Stimulated activated memory B cell treated with anti-CD40 and anti-IgM and Interleukin-4, amounts not matched to agents 10 μg/mL and 1 μg/mL and 100 μg/mL, for 72 hours (primary cell): ENCODE measurements around the gene ADARB2.

Source experiments
- ATAC-seq: fragments of 150-1000 bp; cut with Tn5 transposase; 2 replicates; pipeline ENCODE4 v1.10.0; 2021
- H3K27ac Mint-ChIP-seq: one replicate; pipeline ENCODE4 v1.8.0; 2022; ENCODE audit warnings: mild to moderate bottlenecking, mixed read lengths
- H3K27me3 Mint-ChIP-seq: one replicate; pipeline ENCODE4 v1.8.0; 2022; ENCODE audit warnings: mixed read lengths
- H3K36me3 Mint-ChIP-seq: one replicate; pipeline ENCODE4 v1.8.0; 2022; ENCODE audit warnings: mixed read lengths
- H3K4me1 Mint-ChIP-seq: one replicate; pipeline ENCODE4 v1.8.0; 2022; ENCODE audit warnings: mixed read lengths
- H3K4me3 Mint-ChIP-seq: one replicate; pipeline ENCODE4 v1.8.0; 2022; ENCODE audit warnings: mild to moderate bottlenecking, moderate library complexity, mixed read lengths
- H3K9me3 Mint-ChIP-seq: one replicate; pipeline ENCODE4 v1.8.0; 2022; ENCODE audit warnings: mixed read lengths

Gene ADARB2

DNA sequence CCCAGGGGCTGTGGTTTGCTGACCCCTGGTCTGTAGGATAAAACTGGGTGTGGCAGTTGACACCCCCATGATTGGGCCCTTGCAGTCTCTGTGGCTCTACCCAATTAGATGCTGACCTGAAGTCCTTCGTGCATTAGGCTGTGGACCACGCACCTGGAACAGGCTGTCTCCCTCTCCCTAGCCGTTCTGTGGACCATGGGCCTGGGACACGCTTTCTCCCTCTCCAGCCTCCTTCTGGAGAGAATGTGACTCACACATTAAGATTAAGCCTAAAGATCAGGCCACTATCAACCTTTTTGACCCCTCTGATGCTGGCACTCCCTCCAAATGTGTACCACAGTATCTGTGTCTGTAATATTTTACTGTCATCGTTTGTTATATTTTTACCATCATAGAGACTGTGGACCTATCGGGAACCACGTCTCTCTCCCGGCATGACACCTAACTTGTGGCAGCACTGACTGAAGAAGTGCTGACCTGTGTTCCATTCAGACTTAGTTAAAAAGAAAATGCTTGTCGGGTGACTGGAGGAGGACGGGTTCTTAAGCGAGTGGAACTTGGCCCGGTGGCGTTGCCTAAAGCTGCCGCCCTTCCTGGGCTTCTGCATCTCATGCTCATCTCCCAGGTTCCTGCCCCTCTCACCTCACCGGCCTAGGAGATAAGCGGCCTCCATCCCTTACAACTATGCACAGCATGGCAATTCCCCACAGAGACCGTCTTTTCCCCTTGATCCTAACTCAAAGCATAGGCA is 588.3 kb downstream of the ADARB2 start:
- H3K27ac Mint-ChIP-seq: no peak overlapping the region
- H3K27me3 Mint-ChIP-seq: peaks cover 44% of the 10 kb centered on the region
- H3K4me1 Mint-ChIP-seq: no peaks in the 10 kb centered on the region
- H3K4me3 Mint-ChIP-seq: no peak overlapping the region
- H3K36me3 Mint-ChIP-seq: peaks cover 12% of the 10 kb centered on the region
- no peak for ATAC-seq
- H3K9me3 Mint-ChIP-seq: peaks cover 15% of the 10 kb centered on the region

DNA sequence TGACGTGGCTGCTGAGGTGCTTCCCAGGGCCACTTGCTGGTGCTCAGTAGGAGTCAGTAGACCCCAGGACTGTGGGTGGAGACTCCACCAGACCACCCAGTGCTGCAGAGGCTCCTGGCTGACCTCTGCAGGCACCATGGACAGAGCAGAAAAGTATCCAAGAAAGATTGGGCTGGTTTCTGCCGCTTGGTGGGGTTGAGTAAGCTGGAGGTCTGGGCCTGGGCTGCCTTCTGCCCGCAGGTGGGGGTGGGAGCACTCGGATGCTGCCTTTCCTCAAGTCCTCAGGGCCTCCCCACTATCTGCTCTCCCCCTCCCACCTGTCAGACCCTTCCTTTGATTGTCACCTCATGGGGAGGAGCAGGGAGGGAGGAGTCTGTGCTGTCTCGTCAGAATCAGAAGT is 589.5 kb downstream of the ADARB2 start:
- Mint-ChIP-seq H3K36me3 (peaks cover 12% of the 10 kb centered on the region), H3K27me3 (peaks cover 43% of the 10 kb centered on the region), H3K4me1 (no peaks in the 10 kb centered on the region), H3K27ac (no peak overlapping the region), H3K9me3 (peaks cover 18% of the 10 kb centered on the region), H3K4me3 (no peak overlapping the region)
- ATAC-seq: no peak

DNA sequence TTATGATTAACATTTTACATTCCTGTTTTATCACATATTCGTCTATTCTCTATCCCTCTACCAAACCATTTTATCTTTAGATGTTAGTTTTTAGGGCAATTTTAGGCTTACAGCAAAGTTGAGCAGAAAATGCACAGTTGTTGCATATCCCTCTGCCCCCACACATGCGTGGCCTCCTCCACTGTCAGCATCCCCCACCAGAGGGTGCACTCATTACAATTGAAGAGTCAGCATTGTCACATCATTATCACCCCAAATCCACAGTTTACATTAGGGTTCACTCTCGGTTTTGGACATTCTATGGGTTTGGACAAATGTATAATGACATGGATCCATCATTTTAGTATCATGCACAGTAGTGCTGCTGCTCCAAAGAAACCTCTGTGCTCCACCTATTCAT is 594.7 kb downstream of the ADARB2 start:
- peaks cover 32% of the 10 kb centered on the region for H3K9me3 Mint-ChIP-seq
- ATAC-seq: no peak
- peaks cover 22% of the 10 kb centered on the region for H3K36me3 Mint-ChIP-seq
- H3K4me1 Mint-ChIP-seq: no peaks in the 10 kb centered on the region
- H3K27me3 Mint-ChIP-seq: peaks cover 19% of the 10 kb centered on the region
- H3K27ac Mint-ChIP-seq: no peak overlapping the region
- H3K4me3 Mint-ChIP-seq: no peak overlapping the region

DNA sequence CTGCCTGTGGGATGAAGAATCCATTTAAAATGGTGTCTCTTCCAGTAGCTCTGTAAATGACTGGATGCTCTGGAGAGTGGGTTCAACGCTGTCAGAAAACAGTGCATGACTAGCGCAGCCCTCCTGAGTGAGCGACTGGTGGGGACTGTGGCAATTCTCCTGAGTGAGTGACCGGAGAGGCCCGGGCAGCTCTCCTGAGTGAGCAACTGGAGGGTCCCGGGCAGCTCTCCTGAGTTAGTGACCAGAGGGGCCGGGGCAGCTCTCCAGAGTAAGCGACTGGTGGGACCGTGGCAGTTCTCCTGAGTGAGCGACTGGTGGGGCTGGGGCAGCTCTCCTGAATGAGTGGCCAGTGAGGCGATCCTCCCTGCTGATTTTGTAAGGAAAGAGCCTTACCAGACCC is 595.6 kb downstream of the ADARB2 start:
- H3K27me3 Mint-ChIP-seq: peaks cover 11% of the 10 kb centered on the region

DNA sequence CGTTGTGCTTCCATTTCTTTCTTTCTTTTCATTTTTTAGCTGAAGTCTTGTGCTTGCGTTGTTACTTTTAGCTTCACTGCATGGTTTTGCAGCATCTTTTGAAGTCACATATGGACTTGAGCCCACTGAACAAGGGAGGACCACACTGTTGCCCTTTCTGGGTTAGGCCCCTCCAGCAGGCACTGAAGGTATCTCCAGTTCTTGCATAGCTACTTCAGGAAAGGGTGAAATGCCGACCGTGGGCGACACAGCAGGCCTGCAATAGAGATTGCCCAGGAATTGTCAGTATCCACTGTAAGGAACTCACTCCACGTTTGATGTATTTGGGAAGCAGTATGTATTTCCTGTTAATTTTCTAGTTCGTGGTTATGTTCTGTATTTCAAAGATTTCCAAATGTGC is 596.1 kb downstream of the ADARB2 start:
- H3K27me3 Mint-ChIP-seq: peaks cover 10% of the 10 kb centered on the region
- H3K27ac Mint-ChIP-seq: no peak overlapping the region
- H3K9me3 Mint-ChIP-seq: peaks cover 27% of the 10 kb centered on the region
- H3K36me3 Mint-ChIP-seq: peaks cover 15% of the 10 kb centered on the region
- no peaks in the 10 kb centered on the region for H3K4me1 Mint-ChIP-seq
- no peak overlapping the region for H3K4me3 Mint-ChIP-seq
- no peak for ATAC-seq

More for the DNA sequence above, 595.6 kb downstream of the ADARB2 start:
- Mint-ChIP-seq H3K36me3 (peaks cover 16% of the 10 kb centered on the region), H3K4me1 (no peaks in the 10 kb centered on the region), H3K4me3 (no peak overlapping the region), H3K27ac (no peak overlapping the region), H3K9me3 (peaks cover 27% of the 10 kb centered on the region)
- no peak for ATAC-seq

DNA sequence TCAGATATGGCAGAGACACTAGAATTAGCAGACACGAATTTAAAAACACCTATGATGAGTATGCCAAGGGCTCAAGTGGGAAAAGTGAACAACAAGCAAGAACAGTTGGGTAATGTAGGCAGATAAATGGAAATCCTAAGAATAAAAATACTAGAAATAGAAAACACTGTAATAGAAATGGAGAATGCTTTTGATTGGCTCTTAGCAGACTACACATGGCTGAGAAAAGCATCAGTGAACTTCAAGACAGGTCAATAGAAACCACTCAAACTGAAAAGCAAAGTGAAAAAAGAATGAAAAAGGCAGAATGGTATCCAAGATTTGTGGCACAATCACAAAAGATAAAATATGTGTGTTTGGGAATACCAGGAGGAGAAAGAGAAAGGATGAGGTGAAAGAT is 598.8 kb downstream of the ADARB2 start:
- no peak overlapping the region for H3K27ac Mint-ChIP-seq

DNA sequence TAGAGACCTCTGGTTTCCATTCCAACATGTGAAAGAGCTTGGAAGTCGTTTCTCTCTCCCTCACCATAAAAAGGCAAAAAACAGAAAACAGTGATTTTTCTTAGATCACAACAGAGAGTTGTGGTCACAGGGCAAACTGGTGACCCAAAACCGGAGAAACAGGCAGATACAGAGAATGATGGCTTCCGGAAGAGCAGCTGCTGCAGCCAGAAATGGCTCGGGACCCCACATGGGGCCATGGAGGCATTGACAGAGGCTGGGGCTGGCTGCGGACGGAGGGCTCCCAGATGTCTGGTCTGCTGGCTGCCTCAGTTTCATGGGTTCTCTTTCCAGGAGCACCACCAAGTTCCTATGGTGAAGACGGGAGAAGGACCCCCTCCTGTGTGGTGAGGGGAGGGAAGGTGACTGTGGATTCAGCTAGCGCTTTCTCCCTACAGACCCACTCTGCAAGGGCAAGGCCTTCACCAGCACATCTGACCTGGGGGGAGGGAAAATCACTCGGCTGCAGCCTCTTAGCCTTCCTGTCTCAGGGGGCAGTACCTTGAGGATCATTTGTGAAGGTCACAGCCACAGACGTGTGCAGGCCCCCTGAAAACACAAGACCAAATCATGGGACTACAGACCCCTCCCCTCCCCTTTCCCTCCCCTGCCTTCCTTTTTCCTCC is 599.7 kb downstream of the ADARB2 start:
- ATAC-seq: no peak
- Mint-ChIP-seq H3K4me1 (no peaks in the 10 kb centered on the region), H3K27ac (no peak overlapping the region), H3K4me3 (no peak overlapping the region), H3K36me3 (peaks cover 20% of the 10 kb centered on the region), H3K9me3 (peaks cover 15% of the 10 kb centered on the region), H3K27me3 (no peaks in the 10 kb centered on the region)

More for the DNA sequence above, 598.8 kb downstream of the ADARB2 start:
- no peak overlapping the region for H3K4me3 Mint-ChIP-seq
- peaks cover 15% of the 10 kb centered on the region for H3K9me3 Mint-ChIP-seq
- H3K27me3 Mint-ChIP-seq: no peaks in the 10 kb centered on the region
- no peaks in the 10 kb centered on the region for H3K4me1 Mint-ChIP-seq
- ATAC-seq: no peak
- H3K36me3 Mint-ChIP-seq: peaks cover 18% of the 10 kb centered on the region

DNA sequence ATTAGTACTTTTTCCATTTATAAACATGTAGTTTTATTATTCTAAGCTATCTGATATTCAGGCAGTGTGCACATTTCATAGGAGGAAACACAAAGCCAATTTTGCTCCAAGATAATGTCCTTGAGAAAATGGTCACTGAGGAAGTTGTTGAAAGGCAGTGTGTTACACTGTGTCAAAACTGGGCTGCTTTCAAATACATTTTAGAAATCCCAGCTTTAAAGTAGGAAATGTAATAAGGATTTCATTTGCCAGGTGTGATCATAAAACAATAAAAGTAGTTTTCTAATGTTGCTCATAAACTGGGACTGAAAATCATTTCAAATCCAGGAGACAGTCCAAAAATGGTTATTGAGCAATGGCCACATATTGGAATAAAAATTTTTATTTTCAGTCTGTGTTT is 601.1 kb downstream of the ADARB2 start:
- no peak for ATAC-seq
- Mint-ChIP-seq H3K4me1 (no peaks in the 10 kb centered on the region), H3K4me3 (no peak overlapping the region), H3K27ac (no peak overlapping the region), H3K27me3 (no peaks in the 10 kb centered on the region), H3K9me3 (peaks cover 15% of the 10 kb centered on the region), H3K36me3 (peaks cover 25% of the 10 kb centered on the region)

DNA sequence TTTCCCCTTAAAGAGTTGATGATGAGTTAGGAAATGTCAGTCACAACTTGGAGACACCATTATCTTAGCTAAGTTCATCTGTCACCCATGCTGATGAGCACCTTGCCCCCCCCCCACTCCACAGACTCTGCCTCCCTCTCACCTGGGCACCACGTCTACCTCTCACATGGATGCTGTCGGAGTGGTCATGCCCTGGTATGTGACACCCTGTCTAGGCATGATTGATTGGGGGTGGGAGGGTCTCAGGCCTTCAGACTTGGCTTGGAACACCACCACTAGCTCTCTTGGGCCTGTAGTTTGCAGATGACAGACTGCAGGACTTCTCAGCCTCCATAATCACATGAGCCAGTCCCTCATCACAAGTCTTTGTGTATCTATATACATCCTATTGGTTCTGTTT is 603.2 kb downstream of the ADARB2 start:
- Mint-ChIP-seq H3K36me3 (peaks cover 45% of the 10 kb centered on the region), H3K27me3 (no peaks in the 10 kb centered on the region), H3K9me3 (peaks cover 12% of the 10 kb centered on the region), H3K4me3 (no peak overlapping the region), H3K27ac (no peak overlapping the region), H3K4me1 (no peaks in the 10 kb centered on the region)
- no peak for ATAC-seq

DNA sequence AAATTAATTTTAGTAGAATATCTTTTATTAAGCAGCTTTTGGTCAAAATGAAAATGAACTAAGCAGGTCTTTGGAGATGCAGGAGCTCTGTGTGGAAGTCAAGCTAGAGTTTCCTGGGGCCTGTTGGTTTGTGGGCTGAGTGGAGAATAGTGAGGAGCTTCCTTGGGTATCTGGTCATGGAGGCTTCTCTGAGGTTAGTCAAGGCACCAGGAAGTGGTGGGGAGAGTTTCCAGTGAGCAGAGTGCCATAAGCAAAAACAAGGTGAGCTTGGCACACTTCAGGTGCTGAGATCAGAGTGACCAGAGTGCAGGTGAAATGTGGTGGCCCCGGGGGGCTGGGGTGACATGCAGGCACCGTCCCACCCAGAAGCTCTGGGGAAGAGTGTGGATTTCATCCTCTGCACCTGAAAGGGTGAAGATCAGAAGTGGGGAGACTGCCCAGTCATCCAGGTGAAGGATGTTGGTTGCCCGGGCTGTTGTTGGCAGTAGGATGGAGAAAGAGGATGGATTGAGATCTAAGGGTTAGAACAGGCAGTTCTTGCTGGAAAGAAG is 603.8 kb downstream of the ADARB2 start:
- Mint-ChIP-seq H3K27ac (no peak overlapping the region), H3K27me3 (no peaks in the 10 kb centered on the region), H3K4me1 (no peaks in the 10 kb centered on the region), H3K9me3 (peaks cover 6% of the 10 kb centered on the region), H3K36me3 (peaks cover 45% of the 10 kb centered on the region), H3K4me3 (no peak overlapping the region)
- no peak for ATAC-seq

DNA sequence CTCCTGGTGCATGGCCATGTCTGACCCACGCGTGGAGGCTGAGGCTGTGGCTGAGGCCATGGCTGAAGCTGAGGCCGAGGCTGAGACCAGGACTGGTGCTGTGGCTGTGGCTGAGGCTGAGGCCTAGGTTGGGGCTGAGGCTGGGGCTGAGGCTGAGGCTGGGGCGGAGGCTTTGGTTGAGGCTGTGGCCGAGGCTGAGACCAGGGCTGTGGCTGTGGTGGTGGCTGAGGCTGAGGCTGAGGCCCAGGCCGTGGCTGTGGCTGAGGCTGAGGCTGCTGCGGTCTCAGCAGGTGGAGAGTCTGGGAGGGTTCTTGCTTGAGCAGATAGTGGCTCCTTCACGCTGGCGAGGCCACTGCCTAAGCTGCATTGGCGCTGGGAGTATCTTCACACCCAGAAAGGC is 604.7 kb downstream of the ADARB2 start:
- Mint-ChIP-seq H3K36me3 (peaks cover 50% of the 10 kb centered on the region), H3K27ac (no peak overlapping the region)
- ATAC-seq: no peak

DNA sequence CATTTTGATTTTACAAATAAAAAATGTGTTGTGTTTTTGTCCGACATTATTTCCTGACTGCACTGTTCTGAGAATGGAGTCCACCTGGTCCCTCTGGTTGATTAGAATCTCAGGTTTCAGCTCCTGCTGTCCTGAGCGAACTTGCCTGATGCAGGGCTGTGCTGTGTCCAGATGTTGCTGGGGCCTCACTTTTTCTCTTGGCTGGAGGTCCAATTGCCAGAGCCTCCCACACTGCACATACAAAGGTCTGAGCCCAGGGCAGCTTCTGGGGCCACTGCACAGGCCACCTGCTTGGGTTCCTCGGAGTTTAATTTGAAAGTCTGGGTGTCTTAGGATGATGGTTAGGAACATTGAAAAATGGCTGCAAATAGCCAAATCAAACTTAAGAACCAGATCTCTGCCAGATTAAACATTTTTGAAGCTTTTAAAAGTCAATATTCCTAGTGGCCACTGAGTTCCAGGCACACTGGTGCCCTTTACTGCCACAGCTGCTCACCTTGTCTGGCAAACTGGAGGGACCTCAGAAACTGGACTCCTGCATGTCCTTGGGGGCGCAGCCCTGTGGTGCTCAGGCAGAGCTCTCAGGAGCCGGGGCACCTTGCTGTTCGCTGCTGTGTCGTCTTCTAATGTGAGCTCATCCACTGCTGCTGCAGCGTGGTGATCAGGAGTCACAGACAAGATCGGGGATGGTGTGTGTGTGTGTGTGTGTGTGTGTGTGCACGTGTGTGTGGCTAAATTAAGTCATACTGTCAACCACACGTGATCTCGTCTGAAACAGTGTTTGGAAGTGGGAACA is 606.1 kb downstream of the ADARB2 start:
- Mint-ChIP-seq H3K4me3 (no peak overlapping the region), H3K36me3 (peaks cover 60% of the 10 kb centered on the region), H3K4me1 (no peaks in the 10 kb centered on the region), H3K27ac (no peak overlapping the region), H3K9me3 (no peaks in the 10 kb centered on the region), H3K27me3 (no peaks in the 10 kb centered on the region)
- no peak for ATAC-seq

More for the DNA sequence above, 604.7 kb downstream of the ADARB2 start:
- no peaks in the 10 kb centered on the region for H3K9me3 Mint-ChIP-seq
- no peak overlapping the region for H3K4me3 Mint-ChIP-seq
- no peaks in the 10 kb centered on the region for H3K27me3 Mint-ChIP-seq
- no peaks in the 10 kb centered on the region for H3K4me1 Mint-ChIP-seq

DNA sequence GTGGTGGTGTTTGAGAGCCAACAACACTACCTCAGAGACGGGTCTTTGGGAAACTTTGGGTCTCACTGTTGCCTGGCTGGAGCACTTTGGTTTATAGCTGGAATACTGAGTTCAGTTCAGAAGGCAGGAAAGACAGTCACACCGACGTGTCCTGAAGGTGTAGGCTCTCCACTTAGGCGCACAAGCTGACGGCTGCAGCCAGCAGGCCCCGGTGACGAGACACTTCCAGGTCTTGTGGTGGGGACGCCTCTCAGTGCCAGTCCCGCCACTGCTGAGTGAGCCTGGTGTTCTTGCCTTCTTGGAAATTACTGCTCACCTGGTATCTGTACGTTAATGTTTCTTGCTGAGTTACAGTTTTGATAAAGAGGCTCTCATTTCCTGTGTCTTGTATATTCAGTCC is 607.1 kb downstream of the ADARB2 start:
- Mint-ChIP-seq H3K27me3 (no peaks in the 10 kb centered on the region), H3K27ac (no peak overlapping the region), H3K4me3 (no peak overlapping the region), H3K36me3 (peaks cover 70% of the 10 kb centered on the region), H3K9me3 (no peaks in the 10 kb centered on the region), H3K4me1 (no peaks in the 10 kb centered on the region)
- ATAC-seq: no peak

DNA sequence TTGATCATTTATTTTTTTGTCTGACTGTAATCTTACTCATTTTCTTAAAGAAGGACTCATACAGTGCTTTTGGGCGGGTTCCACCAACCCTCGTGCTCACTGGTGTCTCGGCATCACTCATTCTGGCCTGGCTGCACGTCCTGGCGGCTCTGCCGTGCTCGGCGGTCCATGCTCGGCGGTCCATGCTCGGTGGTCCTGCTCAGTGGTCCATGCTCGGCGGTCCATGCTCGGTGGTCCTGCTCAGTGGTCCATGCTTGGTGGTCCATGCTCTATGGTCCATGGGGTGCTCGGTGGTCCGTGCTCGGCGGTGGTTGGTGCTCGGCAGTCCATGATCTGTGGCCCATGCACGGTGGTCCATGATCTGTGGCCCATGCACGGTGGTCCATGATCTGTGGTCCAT is 608.7 kb downstream of the ADARB2 start:
- Mint-ChIP-seq H3K4me3 (no peak overlapping the region), H3K36me3 (peaks cover 78% of the 10 kb centered on the region), H3K27me3 (no peaks in the 10 kb centered on the region), H3K9me3 (no peaks in the 10 kb centered on the region), H3K27ac (no peak overlapping the region), H3K4me1 (peaks cover 2% of the 10 kb centered on the region)
- ATAC-seq: no peak

DNA sequence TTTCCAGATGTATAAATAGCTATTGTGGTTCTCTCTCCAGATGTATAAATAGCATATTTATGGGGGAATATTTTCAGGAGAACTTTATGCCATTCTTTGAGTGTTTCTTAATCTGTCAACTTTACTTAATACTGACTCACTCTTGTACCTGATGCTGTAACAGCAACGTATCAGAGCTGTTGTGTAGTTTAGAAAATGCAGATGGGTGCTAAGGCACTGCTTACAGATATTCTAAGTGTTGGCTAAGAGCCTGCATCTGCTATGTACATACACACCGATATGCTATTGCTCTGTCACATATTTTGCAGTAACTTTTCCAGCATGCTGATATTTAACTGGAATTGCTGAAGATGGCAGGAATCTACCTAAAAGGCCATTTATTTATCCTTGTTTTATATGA is 609.2 kb downstream of the ADARB2 start:
- Mint-ChIP-seq H3K27ac (no peak overlapping the region), H3K4me3 (no peak overlapping the region), H3K27me3 (no peaks in the 10 kb centered on the region), H3K9me3 (no peaks in the 10 kb centered on the region), H3K4me1 (peaks cover 6% of the 10 kb centered on the region), H3K36me3 (peaks cover 81% of the 10 kb centered on the region)
- no peak for ATAC-seq
